GM13977 (cell line): ENCODE data around the gene ROMO1.

ENCODE experiments used
- DNase-seq: peaks from one replicate; pipeline ENCODE4 v3.0.0; 2012; ENCODE audit warnings: low spot score
- in situ Hi-C: fragments of 300-500 bp; cut with MboI; formaldehyde crosslinking; loops from one replicate; pipeline ENCODE4 v1.12.0; 2022; ENCODE audit warnings: low sequenced_read_pairs, low pct_unique_long_range_greater_than_20kb, mixed read lengths, inconsistent platforms; ENCODE audit not compliant: unreplicated experiment
- TF ChIP-seq, protein P1 (sequence below): IDR thresholded peaks from 2 replicates; pipeline ENCODE4 v1.5.1; 2012; ENCODE audit warnings: mild to moderate bottlenecking, control low read depth; ENCODE audit not compliant: insufficient read depth; ENCODE audit errors: extremely low read depth, missing control alignments

The ROMO1 gene

DNA sequence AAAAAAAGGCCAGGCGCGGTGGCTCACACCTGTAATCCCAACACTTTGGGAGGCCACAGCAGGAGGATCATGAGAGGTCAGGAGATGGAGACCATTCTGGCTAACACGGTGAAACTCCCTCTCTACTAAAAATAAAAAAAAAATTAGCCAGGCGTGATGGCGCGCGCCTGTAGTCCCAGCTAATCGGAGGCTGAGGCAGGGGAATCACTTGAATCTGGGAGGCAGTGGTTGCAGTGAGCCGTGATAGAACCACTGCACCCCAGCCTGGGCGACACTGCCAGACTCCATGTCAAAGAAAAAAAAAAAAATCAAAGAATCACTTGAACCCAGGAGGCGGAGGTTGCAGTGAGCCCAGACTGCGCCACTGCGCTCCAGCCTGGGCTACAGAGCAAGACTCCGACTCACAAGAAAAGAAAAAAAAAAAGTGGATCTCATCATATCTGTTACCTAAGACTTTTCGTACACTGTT, 38.7 kb downstream of the ROMO1 start:
- no peak for DNase-seq
- in situ Hi-C loops, result no loop called here
- TF ChIP-seq, protein P1, sequence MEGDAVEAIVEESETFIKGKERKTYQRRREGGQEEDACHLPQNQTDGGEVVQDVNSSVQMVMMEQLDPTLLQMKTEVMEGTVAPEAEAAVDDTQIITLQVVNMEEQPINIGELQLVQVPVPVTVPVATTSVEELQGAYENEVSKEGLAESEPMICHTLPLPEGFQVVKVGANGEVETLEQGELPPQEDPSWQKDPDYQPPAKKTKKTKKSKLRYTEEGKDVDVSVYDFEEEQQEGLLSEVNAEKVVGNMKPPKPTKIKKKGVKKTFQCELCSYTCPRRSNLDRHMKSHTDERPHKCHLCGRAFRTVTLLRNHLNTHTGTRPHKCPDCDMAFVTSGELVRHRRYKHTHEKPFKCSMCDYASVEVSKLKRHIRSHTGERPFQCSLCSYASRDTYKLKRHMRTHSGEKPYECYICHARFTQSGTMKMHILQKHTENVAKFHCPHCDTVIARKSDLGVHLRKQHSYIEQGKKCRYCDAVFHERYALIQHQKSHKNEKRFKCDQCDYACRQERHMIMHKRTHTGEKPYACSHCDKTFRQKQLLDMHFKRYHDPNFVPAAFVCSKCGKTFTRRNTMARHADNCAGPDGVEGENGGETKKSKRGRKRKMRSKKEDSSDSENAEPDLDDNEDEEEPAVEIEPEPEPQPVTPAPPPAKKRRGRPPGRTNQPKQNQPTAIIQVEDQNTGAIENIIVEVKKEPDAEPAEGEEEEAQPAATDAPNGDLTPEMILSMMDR, result no peak

DNA sequence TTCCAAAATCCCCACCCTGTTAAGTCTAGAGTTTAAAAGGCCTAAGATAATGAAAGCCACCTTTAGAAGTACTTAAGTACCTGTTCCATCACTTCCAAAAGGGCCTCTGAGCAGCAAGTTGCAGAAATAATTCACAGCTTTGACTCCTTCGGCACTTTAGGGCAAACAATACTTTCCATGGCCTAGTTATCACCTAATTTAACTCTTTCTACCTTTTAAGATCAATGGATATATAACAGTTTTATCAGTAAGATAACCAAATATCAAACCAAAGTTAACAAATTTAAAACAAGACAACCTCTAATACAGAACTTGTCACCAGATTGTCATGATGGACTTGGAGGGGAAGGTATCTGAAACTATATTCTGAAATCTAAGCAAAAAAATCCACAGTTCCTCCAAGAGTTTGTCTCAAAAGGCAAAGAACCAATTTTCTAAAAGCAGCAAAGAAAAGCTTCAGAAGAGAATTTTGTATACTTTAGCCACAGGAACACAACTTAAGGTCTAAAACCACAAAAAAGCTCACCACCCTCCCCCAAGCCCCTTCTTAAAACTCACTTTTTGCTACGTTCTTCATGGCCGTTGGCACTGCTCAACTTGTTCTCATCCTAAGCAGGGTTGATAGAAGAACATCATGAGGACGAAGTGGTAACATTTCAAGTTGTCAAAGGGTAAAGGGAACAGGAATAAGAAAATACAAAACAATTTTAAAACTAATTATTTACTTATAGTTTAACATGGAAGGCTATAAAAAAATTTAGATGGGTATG, 39.4 kb downstream of the ROMO1 start:
- TF ChIP-seq, protein P1, result no peak
- DNase-seq, result no peak
- in situ Hi-C loops, result no loop called here

DNA sequence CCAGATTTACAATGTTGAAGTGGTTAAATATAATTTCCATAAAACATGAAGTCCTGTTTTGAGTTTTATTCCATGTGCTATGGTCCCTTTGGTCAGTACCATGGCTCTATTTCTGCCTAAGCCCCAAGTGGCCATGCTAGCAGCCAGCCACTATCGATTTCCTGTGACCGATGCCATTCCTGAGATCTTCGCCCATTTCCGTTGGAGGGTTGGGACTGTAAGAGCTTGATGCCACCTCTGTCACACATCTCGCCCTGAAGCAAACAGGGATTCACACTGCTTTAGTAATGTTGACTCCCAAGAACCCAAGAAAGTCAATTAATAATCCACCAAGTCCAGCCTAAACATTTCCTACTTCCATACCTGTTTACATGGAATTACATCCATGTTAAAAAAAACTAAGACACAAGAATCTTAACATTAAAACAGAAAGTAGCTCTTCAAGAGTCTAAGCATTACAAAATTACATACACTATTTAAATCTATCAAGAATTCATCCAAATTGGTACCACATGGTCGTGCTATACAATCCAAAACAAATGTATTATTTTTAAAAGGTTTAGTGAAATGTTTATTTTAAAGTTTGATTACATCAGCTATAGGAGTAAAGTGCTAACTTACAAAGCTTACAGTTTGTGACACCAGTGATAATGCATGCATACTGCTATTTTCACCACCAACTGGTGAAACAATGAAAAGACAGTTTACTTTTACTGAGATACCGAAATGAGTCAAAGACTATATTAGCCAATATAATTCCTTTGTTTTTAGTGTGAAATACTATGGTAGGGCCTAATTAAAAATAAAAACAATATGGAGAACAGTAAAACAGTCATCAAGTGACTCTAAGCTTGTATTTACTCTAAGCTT, 40.3 kb downstream of the ROMO1 start:
- in situ Hi-C loops, result no loop called here
- DNase-seq, result no peak
- TF ChIP-seq, protein P1, result peak; percentile 33

DNA sequence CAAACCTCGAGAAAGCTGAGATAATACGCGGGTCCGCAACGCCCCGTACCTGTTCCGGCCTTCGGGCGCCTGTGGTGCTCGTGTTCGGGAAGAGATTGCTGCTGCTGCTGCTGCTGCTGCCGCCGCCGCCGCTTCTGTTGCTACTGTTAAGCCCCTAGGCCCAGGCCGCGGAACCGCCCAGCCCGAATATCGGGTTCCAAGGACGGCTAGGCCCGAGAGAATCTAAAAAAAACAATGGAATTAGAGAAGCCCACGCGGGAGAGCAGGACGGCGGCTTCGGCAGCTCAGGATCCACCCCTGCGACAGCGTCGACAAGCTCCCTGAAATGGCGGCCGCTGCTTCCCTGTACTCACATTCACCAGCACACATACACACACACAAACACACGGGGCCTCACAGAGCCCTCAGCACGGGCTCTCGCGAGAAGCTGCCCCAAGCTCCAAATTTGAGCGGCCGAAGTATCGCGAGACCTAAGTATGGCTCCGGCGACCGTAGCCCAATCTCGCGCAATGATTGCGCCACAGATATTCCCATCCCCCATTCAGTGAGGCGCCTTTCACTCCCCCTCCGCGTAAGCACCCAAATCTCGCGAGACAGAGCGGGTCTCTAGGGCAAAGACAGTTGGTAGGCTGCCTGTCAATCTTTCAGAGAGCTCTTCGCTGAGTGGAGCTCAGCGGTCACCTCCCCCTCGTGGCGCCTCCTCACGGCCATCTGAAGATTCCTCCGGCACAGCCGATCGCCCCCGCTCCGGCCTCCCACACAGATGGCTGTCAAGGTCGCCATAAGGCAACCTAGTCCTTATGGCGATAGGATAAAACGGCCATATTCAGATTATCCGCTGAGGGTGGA, 42.9 kb downstream of the ROMO1 start, which contains the start of gene RBM39:
TSS of gene RBM39 (minus strand) at position 369 of the 849 bp plus-strand sequence. CDS start 1,386 bp downstream, outside the sequence.
- in situ Hi-C loops, result no loop called here
- TF ChIP-seq, protein P1, result peak; percentile 29
- DNase-seq, result peak; percentile 90

DNA sequence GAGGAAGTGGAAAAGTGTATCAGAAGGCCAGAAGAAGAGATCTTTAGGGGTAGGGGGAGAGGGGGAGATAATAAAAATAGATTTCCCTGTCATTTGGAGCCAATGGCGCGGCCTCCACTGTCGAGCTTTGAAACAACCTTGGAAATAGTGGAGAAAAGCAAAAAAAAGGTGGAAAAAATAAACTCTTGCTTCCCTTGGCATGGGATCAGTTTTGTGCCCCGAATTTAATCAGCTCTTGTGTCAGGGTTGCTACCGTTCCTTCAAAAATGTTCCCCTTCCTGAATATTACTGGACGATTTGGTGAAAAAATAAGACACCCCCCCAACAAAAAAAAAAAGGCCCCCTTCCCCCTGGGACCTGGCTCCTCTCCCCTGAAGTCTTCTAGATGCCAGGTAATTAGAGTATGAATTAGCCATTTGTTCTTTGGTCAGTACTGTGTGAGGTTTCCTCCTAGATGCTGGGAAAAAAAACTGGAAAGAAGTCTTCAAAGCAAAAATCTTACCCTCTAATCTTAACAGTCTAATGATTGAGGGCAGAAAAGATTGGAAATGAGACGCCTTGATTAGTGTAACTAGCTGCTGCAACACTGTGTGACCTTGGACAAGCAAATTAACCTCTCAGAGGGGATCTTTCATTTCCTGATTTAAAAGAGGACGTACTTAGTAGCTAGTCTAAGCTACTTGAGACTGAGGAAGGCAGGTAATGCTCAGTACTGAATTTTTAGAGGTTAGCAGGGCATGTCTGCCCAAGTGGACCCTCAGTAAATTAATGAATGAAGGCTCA, 43.7 kb downstream of the ROMO1 start:
- TF ChIP-seq, protein P1, result no peak
- peak; percentile 42 for DNase-seq
- in situ Hi-C loops, result no loop called here
